HepG2 (cell line): ENCODE data around the gene NT5M. TPM values are rescaled to one million over a fixed set of nuclear protein-coding genes. Genes with fewer than 3 reads are reported as not detected.

Experiments used
- ASH2L ChIP-seq: fragments of 300-600, 200-600 bp; sonication (generic); IDR thresholded peaks from 2 replicates; pipeline ENCODE4 v1.7.0; 2017; ENCODE audit warnings: low read depth, mild to moderate bottlenecking, moderate library complexity, mixed read lengths, low read length; ENCODE audit not compliant: insufficient read length
- DR1 ChIP-seq: sonication (generic); formaldehyde crosslinking; IDR thresholded peaks from 2 replicates; pipeline ENCODE4 v1.8.0; 2021; ENCODE audit warnings: mild to moderate bottlenecking, missing genetic modification reagents, inconsistent platforms
- FOXO1 ChIP-seq: sonication (generic); formaldehyde crosslinking; IDR thresholded peaks from 2 replicates; pipeline ENCODE4 v1.4.0; 2020; ENCODE audit warnings: missing genetic modification reagents
- MATR3 ChIP-seq: sonication (generic); formaldehyde crosslinking; IDR thresholded peaks from 2 replicates; pipeline ENCODE4 v1.4.0; 2020; ENCODE audit warnings: missing genetic modification reagents
- SAFB2 ChIP-seq: sonication (generic); formaldehyde crosslinking; IDR thresholded peaks from 2 replicates; pipeline ENCODE4 v1.5.1; 2020; ENCODE audit warnings: missing genetic modification reagents, low read depth, mild to moderate bottlenecking, borderline replicate concordance
- SNAPC4 ChIP-seq: sonication (generic); formaldehyde crosslinking; IDR thresholded peaks from 2 replicates; pipeline ENCODE4 v1.4.0; 2020; ENCODE audit warnings: mild to moderate bottlenecking, missing genetic modification reagents
- ZNF138 ChIP-seq: sonication (generic); formaldehyde crosslinking; IDR thresholded peaks from 2 replicates; pipeline ENCODE4 v1.5.0; 2020; ENCODE audit warnings: mild to moderate bottlenecking, low read depth, missing genetic modification reagents
- ZNF543 ChIP-seq: sonication (generic); formaldehyde crosslinking; IDR thresholded peaks from 2 replicates; pipeline ENCODE4 v1.4.0; 2020; ENCODE audit warnings: mild to moderate bottlenecking, missing genetic modification reagents
- ZNF609 ChIP-seq: sonication (generic); formaldehyde crosslinking; IDR thresholded peaks from 2 replicates; pipeline ENCODE4 v1.4.0; 2020; ENCODE audit warnings: mild to moderate bottlenecking, missing genetic modification reagents, borderline replicate concordance
- ZNF747 ChIP-seq: sonication (generic); formaldehyde crosslinking; IDR thresholded peaks from 2 replicates; pipeline ENCODE4 v1.8.1; 2023; ENCODE audit warnings: missing genetic modification reagents, mild to moderate bottlenecking, borderline replicate concordance
- ZNF83 ChIP-seq: sonication (generic); formaldehyde crosslinking; IDR thresholded peaks from 2 replicates; pipeline ENCODE4 v1.4.0; 2020; ENCODE audit warnings: missing genetic modification reagents, mild to moderate bottlenecking, borderline replicate concordance
- polyA plus RNA-seq, 8 experiments: library from polyadenylated mRNA; depleted of rRNA in 3 of 8; stranded (reverse) in 7 of 8; unstranded in 1 of 8; fragments of >200 nt; fragmentation: Illumina TruSeq in 4 of 8; extraction: Trizol in 4 of 8; gene quantifications; 2 replicates each; pipeline versions ENCODE4 v1.2.1 to v1.2.3, GENCODE V29; 2011 to 2016; ENCODE audit warnings: low read depth in 4 of 8, missing spikeins in 1 of 8, mixed read lengths in 1 of 8; ENCODE audit not compliant: insufficient read depth in 1 of 8
- total RNA-seq, 5 experiments: library from RNA; depleted of rRNA; stranded (reverse); fragments of >200 nt; fragmentation: Illumina TruSeq; extraction: Trizol; gene quantifications; 2 replicates each; pipeline ENCODE4 v1.2.3, GENCODE V29; 2016; ENCODE audit warnings: low read depth in 1 of 5
- TF ChIP-seq, protein P1 (sequence below): sonication (generic); formaldehyde crosslinking; IDR thresholded peaks from 2 replicates; pipeline ENCODE4 v1.4.0; 2020; ENCODE audit warnings: missing genetic modification reagents
- TF ChIP-seq, protein P2 (sequence below): sonication (generic); formaldehyde crosslinking; IDR thresholded peaks from 2 replicates; pipeline ENCODE4 v1.4.0; 2020; ENCODE audit warnings: missing genetic modification reagents, low read depth, mild to moderate bottlenecking, borderline replicate concordance
- TF ChIP-seq, protein P3 (sequence below): IDR thresholded peaks from 2 replicates; pipeline ENCODE4 v1.6.1; 2016; ENCODE audit warnings: missing biosample characterization, missing genetic modification reagents, low read depth

Gene NT5M
- total and polyA plus RNA-seq, 2 of the 13 experiments (the other 11 are each of a cell fraction or from before 2014, with no cell fraction given) = 0.55 to 0.78 TPM

DNA sequence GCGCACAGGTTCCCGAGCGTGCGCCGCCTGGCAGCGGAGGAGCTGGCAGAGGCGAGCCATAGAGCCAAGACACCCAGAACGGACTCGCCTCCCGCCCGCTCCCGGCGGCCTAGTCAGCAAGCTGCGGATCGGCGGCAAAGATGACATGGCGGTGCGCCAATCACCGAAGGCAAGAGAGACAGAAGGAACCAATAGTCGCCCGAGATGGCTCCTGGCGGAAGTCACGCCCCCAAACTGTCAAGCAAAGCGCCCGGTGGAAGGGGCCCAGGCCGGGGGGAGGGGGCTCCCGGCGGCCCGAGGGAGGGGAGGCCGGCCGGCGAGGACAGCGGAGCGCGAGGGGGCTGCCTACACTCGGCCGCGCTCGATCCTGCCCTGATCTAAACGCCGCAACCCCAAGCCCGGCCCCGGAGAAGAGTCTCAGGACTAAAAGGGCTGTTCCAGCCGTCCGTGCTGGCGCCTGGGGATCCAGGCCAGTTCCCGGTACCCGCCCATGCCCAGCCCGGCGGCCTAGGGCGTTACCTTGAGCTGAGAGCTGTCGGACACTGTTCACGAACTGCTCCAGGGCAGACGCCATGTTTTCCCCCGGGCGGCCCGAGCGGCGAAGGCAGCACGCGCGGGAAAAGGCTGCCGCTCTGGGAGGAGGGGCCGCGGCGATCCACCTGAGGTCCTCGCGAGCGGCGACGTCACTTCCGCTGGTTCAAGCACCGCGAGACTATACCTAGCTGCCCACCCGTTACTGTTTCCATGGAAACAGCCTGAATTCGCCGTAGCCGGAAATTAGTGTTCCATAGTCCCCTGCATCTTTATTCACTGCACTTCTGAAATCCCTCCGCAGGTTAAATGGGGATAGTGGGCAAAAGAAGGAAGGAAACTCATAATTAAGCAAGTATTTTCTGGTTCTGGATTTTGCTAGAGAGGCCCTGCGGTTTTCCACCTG is 22.3 kb upstream of the NT5M start, which contains the start of gene COPS3 (continued):
- TF ChIP-seq SNAPC4 (no peak), ZNF83 (CRISPR knock-in tag) (no peak), SAFB2 (no peak), ASH2L (peak; percentile 93), ZNF138 (CRISPR knock-in tag) (0 out of 2 replicates have a peak, but pooled peaks have one; percentile 76), FOXO1 (CRISPR knock-in tag) (peak; percentile 43; the same call in 1 of the 2 replicates), MATR3 (CRISPR knock-in tag) (no peak), ZNF543 (CRISPR knock-in tag) (no peak), DR1 (CRISPR knock-in tag) (peak; percentile 72; the same call in 1 of the 2 replicates), ZNF609 (no peak), ZNF747 (CRISPR knock-in tag) (0 out of 2 replicates have a peak, but pooled peaks have one; percentile 57)
- TF ChIP-seq, protein P1, sequence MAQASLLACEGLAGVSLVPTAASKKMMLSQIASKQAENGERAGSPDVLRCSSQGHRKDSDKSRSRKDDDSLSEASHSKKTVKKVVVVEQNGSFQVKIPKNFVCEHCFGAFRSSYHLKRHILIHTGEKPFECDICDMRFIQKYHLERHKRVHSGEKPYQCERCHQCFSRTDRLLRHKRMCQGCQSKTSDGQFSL (CRISPR knock-in tag) = peak; percentile 59; the same call in 1 of the 2 replicates
- TF ChIP-seq, protein P2, sequence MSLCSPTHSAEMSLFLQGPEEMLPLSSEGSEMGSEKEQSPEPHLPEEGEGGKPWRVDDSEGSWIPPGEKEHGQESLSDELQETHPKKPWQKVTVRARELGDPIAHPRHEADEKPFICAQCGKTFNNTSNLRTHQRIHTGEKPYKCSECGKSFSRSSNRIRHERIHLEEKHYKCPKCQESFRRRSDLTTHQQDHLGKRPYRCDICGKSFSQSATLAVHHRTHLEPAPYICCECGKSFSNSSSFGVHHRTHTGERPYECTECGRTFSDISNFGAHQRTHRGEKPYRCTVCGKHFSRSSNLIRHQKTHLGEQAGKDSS (CRISPR knock-in tag) = no peak; the same call in 1 of the 2 replicates
- TF ChIP-seq, protein P3, sequence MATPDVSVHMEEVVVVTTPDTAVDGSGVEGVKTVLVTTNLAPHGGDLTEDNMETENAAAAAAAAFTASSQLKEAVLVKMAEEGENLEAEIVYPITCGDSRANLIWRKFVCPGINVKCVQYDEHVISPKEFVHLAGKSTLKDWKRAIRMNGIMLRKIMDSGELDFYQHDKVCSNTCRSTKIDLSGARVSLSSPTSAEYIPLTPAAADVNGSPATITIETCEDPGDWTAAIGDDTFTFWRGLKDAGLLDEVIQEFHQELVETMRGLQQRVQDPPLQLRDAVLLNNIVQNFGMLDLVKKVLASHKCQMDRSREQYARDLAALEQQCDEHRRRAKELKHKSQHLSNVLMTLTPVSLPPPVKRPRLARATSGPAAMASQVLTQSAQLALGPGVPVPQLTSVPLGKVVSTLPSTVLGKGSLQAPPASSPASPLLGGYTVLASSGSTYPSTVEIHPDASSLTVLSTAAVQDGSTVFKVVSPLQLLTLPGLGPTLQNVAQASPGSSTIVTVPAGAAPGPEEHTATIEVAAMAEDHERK (CRISPR knock-in tag) = peak; percentile 7; the same call in 1 of the 2 replicates
